Naive thymus-derived CD4-positive, alpha-beta T cell (primary cell): ENCODE data around the gene P2RY8. TPM values are rescaled to one million over a fixed set of nuclear protein-coding genes. Genes with fewer than 3 reads are reported as not detected.

Experiments
- ATAC-seq: fragments of 150-1000 bp; cut with Tn5 transposase; 2 replicates; pipeline ENCODE4 v1.10.0; 2021; ENCODE audit warnings: mild to moderate bottlenecking, moderate library complexity
- CTCF ChIA-PET: fragments of 350-600 bp; sonication (Branson Sonifier 250); formaldehyde crosslinking; loops from one replicate; lab custom pipeline; 2021; ENCODE audit warnings: antibody characterized with exemption; lab: Charles Lee
- POLR2A ChIA-PET: fragments of 350-600 bp; sonication (Branson Sonifier 250); formaldehyde crosslinking; loops from one replicate; lab custom pipeline; 2021; ENCODE audit warnings: antibody characterized with exemption, inconsistent platforms; lab: Charles Lee
- DNase-seq, 9 donors: peaks; one replicate each; pipeline versions ENCODE4 v3.0.0 to v3.0.0-alpha.2; 2020 to 2022; ENCODE audit warnings: mixed read lengths in 1 of 9
- H3K27ac ChIP-seq: one replicate; pipeline ENCODE4 v1.7.0; 2013; ENCODE audit warnings: mild to moderate bottlenecking, low read depth, low read length, moderate library complexity
- H3K27me3 ChIP-seq, 2 donors: one replicate each; pipeline ENCODE4 v1.7.0; 2013; ENCODE audit warnings: low read length in 2 of 2, mild to moderate bottlenecking in 2 of 2, moderate library complexity in 2 of 2; ENCODE audit not compliant: control insufficient read depth in 2 of 2, insufficient read depth in 2 of 2
- H3K36me3 ChIP-seq, 3 experiments: 1 replicate in 2 of 3; 2 replicates in 1 of 3; pipeline ENCODE4 v1.7.0; 2013; ENCODE audit warnings: low read length in 3 of 3, mild to moderate bottlenecking in 3 of 3, moderate library complexity in 1 of 3; ENCODE audit not compliant: insufficient read depth in 3 of 3, control insufficient read depth in 2 of 3
- H3K4me1 ChIP-seq, 2 donors: one replicate each; pipeline ENCODE4 v1.7.0; 2013; ENCODE audit warnings: low read length in 2 of 2, mild to moderate bottlenecking in 2 of 2, moderate library complexity in 1 of 2; ENCODE audit not compliant: control insufficient read depth in 2 of 2, insufficient read depth in 2 of 2
- H3K4me3 ChIP-seq: 2 replicates; pipeline ENCODE4 v1.7.0; 2013; ENCODE audit warnings: mild to moderate bottlenecking, low read length
- H3K9me3 ChIP-seq, 3 experiments: 1 replicate in 2 of 3; 2 replicates in 1 of 3; pipeline ENCODE4 v1.7.0; 2013; ENCODE audit warnings: low read length in 3 of 3; ENCODE audit not compliant: control insufficient read depth in 2 of 3
- H3K27ac Mint-ChIP-seq, 9 donors: one replicate each; pipeline ENCODE4 v1.8.0; 2020 to 2022; ENCODE audit warnings: mixed read lengths in 9 of 9, mild to moderate bottlenecking in 8 of 9, moderate library complexity in 5 of 9, inconsistent platforms in 2 of 9
- H3K27me3 Mint-ChIP-seq, 5 donors: one replicate each; pipeline ENCODE4 v1.8.0; 2021 to 2022; ENCODE audit warnings: mixed read lengths in 5 of 5, mild to moderate bottlenecking in 1 of 5
- H3K36me3 Mint-ChIP-seq, 5 donors: one replicate each; pipeline ENCODE4 v1.8.0; 2020 to 2022; ENCODE audit warnings: mixed read lengths in 5 of 5, mild to moderate bottlenecking in 3 of 5, inconsistent platforms in 1 of 5
- H3K4me1 Mint-ChIP-seq, 7 donors: one replicate each; pipeline ENCODE4 v1.8.0; 2020 to 2022; ENCODE audit warnings: mixed read lengths in 7 of 7, mild to moderate bottlenecking in 3 of 7, inconsistent platforms in 1 of 7
- H3K4me3 Mint-ChIP-seq, 10 donors: one replicate each; pipeline ENCODE4 v1.8.0; 2020 to 2022; ENCODE audit warnings: mild to moderate bottlenecking in 10 of 10, mixed read lengths in 10 of 10, moderate library complexity in 6 of 10, inconsistent platforms in 2 of 10
- H3K9me3 Mint-ChIP-seq, 11 donors: one replicate each; pipeline ENCODE4 v1.8.0; 2020 to 2022; ENCODE audit warnings: mixed read lengths in 11 of 11, mild to moderate bottlenecking in 4 of 11, inconsistent platforms in 1 of 11, moderate library complexity in 1 of 11
- intact Hi-C, 2 donors: fragments of 100-400 bp; cut with micrococcal nuclease; formaldehyde crosslinking; loops; one replicate each; pipeline ENCODE4 v1.15.1; 2023
- polyA plus RNA-seq, 2 donors: library from polyadenylated mRNA; unstranded; fragments of 300-500 nt; fragmentation: Illumina TruSeq; gene quantifications; one replicate each; pipeline ENCODE4 v1.2.3, GENCODE V29; 2021
- total RNA-seq, 6 experiments: library from RNA in 5 of 6; stranded (reverse) in 5 of 6; gene quantifications; 1 replicate in 5 of 6; 2 replicates in 1 of 6; pipeline ENCODE4 v1.2.3 and lab custom pipeline; 2021 to 2026

The P2RY8 gene
- total and polyA plus RNA-seq, 7 experiments from 2014 or later: 109 to 277 (median 149) TPM

DNA sequence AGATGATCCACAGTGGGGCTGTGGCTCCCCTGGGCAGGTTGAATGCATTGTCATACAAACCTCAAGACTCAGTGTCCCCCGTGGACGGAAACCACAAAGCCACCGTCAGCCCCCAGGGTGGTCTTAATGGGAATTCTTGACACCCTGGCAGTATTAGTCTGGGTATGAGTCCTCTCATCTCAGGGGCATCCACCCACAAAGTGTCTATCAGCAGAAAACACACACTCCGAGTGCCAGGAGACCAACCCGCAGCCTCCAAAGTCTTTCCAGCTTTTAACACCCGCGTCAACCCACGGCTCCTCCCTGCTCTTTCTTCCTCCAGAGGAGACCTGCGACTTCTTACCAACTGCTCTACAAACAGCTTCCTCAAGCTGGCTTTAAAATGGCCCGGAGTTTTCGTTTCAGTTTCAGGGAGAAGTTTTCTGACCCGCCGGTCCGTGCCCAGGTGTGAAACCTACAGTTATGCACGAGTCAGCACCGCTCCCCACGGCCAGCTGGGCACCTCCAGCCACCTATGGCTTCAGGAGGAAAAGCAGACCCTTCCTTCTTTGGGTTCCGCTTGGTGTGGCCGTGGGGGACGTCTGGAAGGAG lies 69.9 kb downstream of the P2RY8 start:
- Mint-ChIP-seq H3K4me3 (peak overlapping the region; percentile 71 to 87 (median 76)), H3K4me1 (peaks cover 44 to 92% (median 86%) of the 10 kb centered on the region in 7 donors), H3K9me3 (peaks cover 0 to 10% (median under 1%) of the 10 kb centered on the region in 11 donors), H3K36me3 (peaks cover 12 to 54% (median 30%) of the 10 kb centered on the region in 5 donors), H3K27me3 (no peaks in the 10 kb centered on the region), H3K27ac (peak overlapping the region; percentile 90 to 98 (median 97))
- POLR2A ChIA-PET: no interaction called here
- Histone ChIP-seq H3K27ac (peak overlapping the region; percentile 60), H3K27me3 (no peaks in the 10 kb centered on the region), H3K4me1 (peaks cover 82 to 90% of the 10 kb centered on the region in 2 donors), H3K9me3 (no peaks in the 10 kb centered on the region), H3K4me3 (peak overlapping the region; percentile 18), H3K36me3 (peaks cover 3 to 29% (median 7%) of the 10 kb centered on the region in 3 experiments)
- ATAC-seq (peak; percentile 23), DNase-seq (peak; percentile 24 to 68 (median 50))
- intact Hi-C loops: loop anchor here in 1 of 2 donors (1.0 kb wide), 1 partner anchor 14 kb away; no protein-coding TSS in a partner anchor
- CTCF ChIA-PET: no interaction called here

DNA sequence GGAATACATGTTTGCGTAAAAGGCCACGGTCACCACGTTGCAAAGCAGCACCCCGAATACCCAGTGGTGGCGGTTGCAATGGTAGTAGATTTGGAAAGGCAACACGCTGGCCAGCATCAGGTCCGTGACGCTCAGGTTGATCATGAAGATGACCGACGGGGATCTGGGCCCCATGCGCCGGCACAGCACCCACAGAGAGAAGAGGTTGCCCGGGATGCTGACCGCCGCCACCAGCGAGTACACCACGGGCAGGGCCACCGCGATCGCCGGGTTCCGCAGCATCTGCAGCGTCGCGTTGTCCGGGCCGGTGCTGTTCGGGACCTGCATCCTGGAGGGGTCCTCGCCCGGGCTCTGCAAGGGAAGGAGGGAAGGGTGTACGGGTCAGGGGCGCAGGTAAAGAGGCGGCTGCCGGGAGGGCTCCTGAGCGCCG lies 70.7 kb downstream of the P2RY8 start:
- peaks cover 3 to 29% (median 7%) of the 10 kb centered on the region in 3 experiments for H3K36me3 ChIP-seq
- H3K4me1 ChIP-seq: peaks cover 74 to 88% of the 10 kb centered on the region in 2 donors
- H3K27me3 ChIP-seq: no peaks in the 10 kb centered on the region
- Mint-ChIP-seq H3K27me3 (no peaks in the 10 kb centered on the region), H3K36me3 (peaks cover 7 to 47% (median 23%) of the 10 kb centered on the region in 5 donors), H3K4me1 (peaks cover 44 to 90% (median 83%) of the 10 kb centered on the region in 7 donors), H3K9me3 (peaks cover 0 to 11% (median 0%) of the 10 kb centered on the region in 11 donors), H3K4me3 (peak overlapping the region in 7 of 10 donors; percentile 18 to 86 (median 73)), H3K27ac (peak overlapping the region; percentile 67 to 97 (median 91))
- peak in 2 of 9 donors; percentile 5 to 20 for DNase-seq
- no peak overlapping the region for H3K4me3 ChIP-seq
- H3K9me3 ChIP-seq: no peaks in the 10 kb centered on the region
- H3K27ac ChIP-seq: peak overlapping the region; percentile 60
- POLR2A ChIA-PET: no interaction called here
- no peak for ATAC-seq
- intact Hi-C loops: no loop called here
- CTCF ChIA-PET: no interaction called here

DNA sequence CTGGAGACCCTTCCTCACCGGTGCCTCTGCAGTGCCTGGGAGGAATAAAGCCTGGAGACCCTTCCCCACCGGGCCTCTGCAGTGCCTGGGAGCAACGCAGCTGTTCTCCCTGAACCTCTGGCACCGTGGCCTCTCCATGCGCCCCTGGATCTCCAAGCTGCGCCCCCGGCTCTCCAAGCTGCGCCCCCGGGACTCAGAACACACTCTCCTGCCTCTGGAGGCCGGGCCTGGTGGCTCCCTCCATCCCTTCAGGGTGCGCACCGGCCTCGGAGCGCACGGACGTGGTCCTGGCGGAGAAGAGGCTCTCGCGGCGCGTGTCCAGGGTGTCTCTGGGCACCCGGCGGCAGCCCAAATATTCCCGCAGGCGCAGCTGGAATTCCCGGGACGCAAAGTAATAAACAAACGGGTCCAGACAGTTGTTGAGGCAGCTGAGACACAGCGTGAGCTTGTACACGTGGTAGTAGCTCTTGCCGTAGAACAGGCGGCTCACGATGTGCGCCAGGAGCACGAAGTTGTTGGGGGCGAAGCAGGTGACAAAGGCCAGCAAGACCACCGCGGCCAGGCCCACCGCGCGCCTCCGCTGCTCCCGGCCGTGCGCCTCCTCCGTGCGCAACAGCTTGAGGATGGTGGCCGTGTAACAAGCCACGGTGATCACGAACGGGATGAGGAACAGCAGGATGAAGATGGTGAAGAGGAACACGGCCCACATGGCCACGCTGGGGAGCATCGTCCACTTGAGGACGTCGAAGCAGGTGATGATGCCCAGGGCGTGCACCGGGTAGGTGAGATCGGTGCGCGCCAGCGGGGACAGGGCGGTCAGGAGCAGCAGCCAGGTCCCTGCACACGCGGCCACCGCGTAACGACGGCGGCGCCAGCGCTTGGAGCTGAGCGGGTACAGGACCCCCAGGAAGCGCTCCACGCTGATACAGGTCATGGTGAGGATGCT lies 71.4 kb downstream of the P2RY8 start:
- H3K9me3 Mint-ChIP-seq: peaks cover 0 to 11% (median 0%) of the 10 kb centered on the region in 11 donors
- H3K4me3 ChIP-seq: peak overlapping the region; percentile 31
- peak overlapping the region; percentile 91 to 98 (median 95) for H3K27ac Mint-ChIP-seq
- intact Hi-C loops: no loop called here
- peaks cover 67 to 81% of the 10 kb centered on the region in 2 donors for H3K4me1 ChIP-seq
- H3K36me3 ChIP-seq: peaks cover 3 to 29% (median 7%) of the 10 kb centered on the region in 3 experiments
- no peaks in the 10 kb centered on the region for H3K27me3 Mint-ChIP-seq
- H3K27ac ChIP-seq: peak overlapping the region; percentile 80
- DNase-seq (peak in 2 of 9 donors; percentile 5 to 21), ATAC-seq (no peak)
- H3K9me3 ChIP-seq: no peaks in the 10 kb centered on the region
- ChIA-PET POLR2A (no interaction called here), CTCF (no interaction called here)
- no peaks in the 10 kb centered on the region for H3K27me3 ChIP-seq
- H3K4me1 Mint-ChIP-seq: peaks cover 44 to 84% (median 78%) of the 10 kb centered on the region in 7 donors
- peak overlapping the region in 8 of 10 donors; percentile 18 to 90 (median 71) for H3K4me3 Mint-ChIP-seq
- peaks cover 7 to 47% (median 23%) of the 10 kb centered on the region in 5 donors for H3K36me3 Mint-ChIP-seq

DNA sequence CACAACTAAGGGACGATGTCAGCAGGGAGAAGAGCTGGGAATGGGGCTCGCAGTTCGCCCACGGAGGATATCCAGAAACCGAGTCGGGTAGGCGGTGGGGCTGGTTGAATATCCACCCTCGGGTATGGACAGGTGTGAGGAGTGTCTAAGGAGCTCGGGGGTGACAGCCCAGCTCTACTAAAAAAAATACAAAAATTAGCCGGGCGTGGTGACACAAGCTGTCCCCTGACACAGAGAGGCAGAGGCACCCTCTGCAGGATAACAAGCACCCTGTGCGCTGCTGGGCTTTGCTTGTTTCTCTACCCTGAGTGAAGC lies 72.1 kb downstream of the P2RY8 start:
- H3K27me3 Mint-ChIP-seq: no peaks in the 10 kb centered on the region
- peak overlapping the region in 9 of 10 donors; percentile 49 to 90 (median 68) for H3K4me3 Mint-ChIP-seq
- ChIA-PET POLR2A (no interaction called here), CTCF (no interaction called here)
- Histone ChIP-seq H3K27me3 (no peaks in the 10 kb centered on the region), H3K9me3 (no peaks in the 10 kb centered on the region), H3K4me3 (peak overlapping the region; percentile 31), H3K27ac (peak overlapping the region; percentile 80), H3K4me1 (peaks cover 60 to 75% of the 10 kb centered on the region in 2 donors), H3K36me3 (peaks cover 3 to 29% (median 7%) of the 10 kb centered on the region in 3 experiments)
- peak in 1 of 9 donors; percentile 4 for DNase-seq
- peak overlapping the region; percentile 84 to 98 (median 95) for H3K27ac Mint-ChIP-seq
- peaks cover 7 to 44% (median 19%) of the 10 kb centered on the region in 5 donors for H3K36me3 Mint-ChIP-seq
- H3K9me3 Mint-ChIP-seq: peaks cover 0 to 11% (median 0%) of the 10 kb centered on the region in 11 donors
- peaks cover 44 to 79% (median 72%) of the 10 kb centered on the region in 7 donors for H3K4me1 Mint-ChIP-seq
- ATAC-seq: no peak
- intact Hi-C loops: no loop called here

DNA sequence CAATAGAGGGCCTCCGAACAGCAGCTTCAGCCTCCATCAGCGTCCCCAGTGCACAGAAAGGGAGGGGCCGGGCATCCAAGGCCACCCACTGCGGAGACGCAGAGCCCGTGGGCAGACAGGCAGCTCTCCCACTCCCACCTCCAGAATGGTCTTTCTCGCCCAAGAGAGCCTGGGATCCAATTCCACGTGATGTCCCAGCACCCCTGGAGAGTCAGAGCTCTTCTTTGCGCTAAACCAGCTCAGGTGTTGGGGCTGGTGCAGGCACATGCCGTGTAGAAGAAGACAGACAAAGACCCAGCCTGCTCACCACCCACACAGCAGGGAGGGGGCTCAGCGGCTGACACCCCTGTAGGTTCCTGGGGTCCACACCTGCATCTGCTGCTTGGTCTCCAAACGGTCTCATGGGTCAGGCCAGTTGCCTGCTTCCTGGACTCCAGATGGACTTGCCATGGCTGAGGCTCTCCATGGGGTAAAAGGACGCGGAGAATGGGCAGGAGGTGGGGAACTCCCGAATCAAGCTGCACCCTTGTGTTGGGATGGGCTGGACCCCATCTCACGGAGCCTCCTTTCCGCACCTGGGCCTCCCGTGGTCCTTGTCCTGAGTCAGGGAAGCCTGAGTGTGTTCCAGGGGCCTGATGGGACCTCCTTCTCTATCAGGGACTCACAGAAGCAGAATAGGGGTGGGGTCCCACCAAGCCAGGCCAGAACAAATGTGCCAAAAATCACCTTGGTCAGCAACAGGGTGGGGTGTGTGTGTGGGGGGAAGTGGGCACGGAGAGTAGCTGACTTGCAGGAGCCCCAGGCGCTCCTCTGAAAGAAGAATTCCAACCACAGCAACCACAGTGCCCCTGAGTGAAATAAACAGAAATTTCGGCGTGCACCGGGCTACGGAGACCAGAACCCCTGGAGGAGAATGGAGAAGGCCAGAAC lies 72.7 kb downstream of the P2RY8 start:
- Histone ChIP-seq H3K4me3 (peak overlapping the region; percentile 31), H3K36me3 (peaks cover 3 to 29% (median 7%) of the 10 kb centered on the region in 3 experiments), H3K4me1 (peaks cover 54 to 69% of the 10 kb centered on the region in 2 donors), H3K27me3 (no peaks in the 10 kb centered on the region), H3K9me3 (no peaks in the 10 kb centered on the region), H3K27ac (peak overlapping the region; percentile 80)
- peaks cover 0 to 11% (median 0%) of the 10 kb centered on the region in 11 donors for H3K9me3 Mint-ChIP-seq
- H3K27me3 Mint-ChIP-seq: no peaks in the 10 kb centered on the region
- DNase-seq (peak in 1 of 9 donors; percentile 34), ATAC-seq (no peak)
- H3K4me3 Mint-ChIP-seq: peak overlapping the region; percentile 10 to 90 (median 68)
- POLR2A ChIA-PET: no interaction called here
- peaks cover 7 to 40% (median 19%) of the 10 kb centered on the region in 5 donors for H3K36me3 Mint-ChIP-seq
- intact Hi-C loops: no loop called here
- peaks cover 44 to 73% (median 65%) of the 10 kb centered on the region in 7 donors for H3K4me1 Mint-ChIP-seq
- peak overlapping the region; percentile 84 to 98 (median 95) for H3K27ac Mint-ChIP-seq
- CTCF ChIA-PET: no interaction called here
